Lung microvascular endothelial cell (primary cell): ENCODE results near the gene P2RY12. TPM values are rescaled to one million over a fixed set of nuclear protein-coding genes. Genes with fewer than 3 reads are reported as not detected.

Experiments used
- DNase-seq, 2 donors: peaks; one replicate each; pipeline versions ENCODE4 v3.0.0 to v3.0.0-alpha.2; 2010; ENCODE audit warnings: low read depth in 2 of 2
- total RNA-seq: library from RNA; depleted of rRNA; stranded (reverse); fragments of >200 nt; gene quantifications from 2 replicates; pipeline ENCODE4 v1.2.1, GENCODE V29; 2014

Gene P2RY12
- not detected in 2 replicates for total RNA-seq

- DNase-seq, result no peak
Observed at GRCh38 chr3:151384741-151385174, at the start of gene P2RY12. P2RY12 (minus strand) TSS chr3:151384753; CDS start chr3:151338845, 45,908 bp downstream.

- no peak for DNase-seq
Observed at GRCh38 chr3:151432616-151433372, 48.2 kb upstream of the P2RY12 start.

GRCh38 chr3:151431940-151432339, 47.4 kb upstream of the P2RY12 start:
- no peak for DNase-seq

GRCh38 chr3:151430821-151431484, 46.4 kb upstream of the P2RY12 start:
- DNase-seq, result no peak

GRCh38 chr3:151428386-151428785, 43.8 kb upstream of the P2RY12 start:
- DNase-seq, result no peak

GRCh38 chr3:151426341-151426657, 41.7 kb upstream of the P2RY12 start:
- no peak for DNase-seq

GRCh38 chr3:151425627-151426340, 41.2 kb upstream of the P2RY12 start:
- no peak for DNase-seq

- no peak for DNase-seq
Observed at GRCh38 chr3:151423091-151423490, 38.5 kb upstream of the P2RY12 start.

GRCh38 chr3:151421938-151422337, 37.4 kb upstream of the P2RY12 start:
- peak in 1 of 2 donors; percentile 3 for DNase-seq

- no peak for DNase-seq
Observed at GRCh38 chr3:151419806-151420205, 35.3 kb upstream of the P2RY12 start.

- no peak for DNase-seq
Observed at GRCh38 chr3:151415289-151415688, 30.7 kb upstream of the P2RY12 start.

- no peak for DNase-seq
Observed at GRCh38 chr3:151412989-151413388, 28.4 kb upstream of the P2RY12 start.

- DNase-seq, result no peak
Observed at GRCh38 chr3:151410891-151411559, 26.5 kb upstream of the P2RY12 start.

GRCh38 chr3:151407928-151408327, 23.4 kb upstream of the P2RY12 start:
- DNase-seq, result no peak

GRCh38 chr3:151404316-151404715, 19.8 kb upstream of the P2RY12 start:
- no peak for DNase-seq

GRCh38 chr3:151403246-151403645, 18.7 kb upstream of the P2RY12 start:
- DNase-seq, result no peak

- no peak for DNase-seq
Observed at GRCh38 chr3:151402349-151402748, 17.8 kb upstream of the P2RY12 start.

GRCh38 chr3:151400341-151400740, 15.8 kb upstream of the P2RY12 start:
- no peak for DNase-seq

- no peak for DNase-seq
Observed at GRCh38 chr3:151398895-151399294, 14.3 kb upstream of the P2RY12 start.

- no peak for DNase-seq
Observed at GRCh38 chr3:151395806-151396205, 11.3 kb upstream of the P2RY12 start.

- no peak for DNase-seq
Observed at GRCh38 chr3:151394611-151395010, 10.1 kb upstream of the P2RY12 start.

GRCh38 chr3:151393941-151394340, 9.4 kb upstream of the P2RY12 start:
- DNase-seq, result no peak
